Effector CD4-positive, alpha-beta T cell (primary cell): ENCODE data around the gene KRTAP26-1. TPM values are rescaled to one million over a fixed set of nuclear protein-coding genes. Genes with fewer than 3 reads are reported as not detected.

ENCODE experiments used
- DNase-seq: peaks from one replicate; pipeline ENCODE4 v3.0.0-alpha.2; 2020
- total RNA-seq: gene quantifications from one replicate; lab custom pipeline; 2026; lab: John Stamatoyannopoulos, UW

The KRTAP26-1 gene
- not detected for total RNA-seq

- no peak for DNase-seq
Observed at GRCh38 chr21:30320215-30320614, at the start of gene KRTAP26-1. TSS of gene KRTAP26-1 (minus strand) at chr21:30320315. CDS start at chr21:30320035, 280 bp downstream.

GRCh38 chr21:30355906-30356305 lies 35.8 kb upstream of the KRTAP26-1 start:
- no peak for DNase-seq

GRCh38 chr21:30354308-30355005 lies 34.3 kb upstream of the KRTAP26-1 start:
- no peak for DNase-seq

- DNase-seq, result no peak
Observed at GRCh38 chr21:30351534-30351933, 31.4 kb upstream of the KRTAP26-1 start.

GRCh38 chr21:30349572-30349971 lies 29.5 kb upstream of the KRTAP26-1 start:
- no peak for DNase-seq

GRCh38 chr21:30348506-30348905 lies 28.4 kb upstream of the KRTAP26-1 start, which contains the start of gene KRTAP23-1:
TSS of gene KRTAP23-1 (minus strand) at chr21:30348606. CDS start at chr21:30348606, 0 bp downstream.
- DNase-seq, result no peak

- DNase-seq, result no peak
Observed at GRCh38 chr21:30345014-30345413, 24.9 kb upstream of the KRTAP26-1 start.

- DNase-seq, result peak; percentile 4
Observed at GRCh38 chr21:30340714-30341573, 20.8 kb upstream of the KRTAP26-1 start.

- DNase-seq, result no peak
Observed at GRCh38 chr21:30338717-30339116, 18.6 kb upstream of the KRTAP26-1 start.

GRCh38 chr21:30337772-30338171 lies 17.7 kb upstream of the KRTAP26-1 start:
- no peak for DNase-seq

GRCh38 chr21:30337276-30337744 lies 17.2 kb upstream of the KRTAP26-1 start, which contains the start of gene KRTAP27-1:
TSS of gene KRTAP27-1 (minus strand) at chr21:30337694. CDS start at chr21:30337668, 26 bp downstream.
- no peak for DNase-seq

- DNase-seq, result no peak
Observed at GRCh38 chr21:30336596-30336995, 16.5 kb upstream of the KRTAP26-1 start.

- no peak for DNase-seq
Observed at GRCh38 chr21:30333736-30334135, 13.6 kb upstream of the KRTAP26-1 start.

- no peak for DNase-seq
Observed at GRCh38 chr21:30332681-30333080, 12.6 kb upstream of the KRTAP26-1 start.

GRCh38 chr21:30329203-30329875 lies 9.2 kb upstream of the KRTAP26-1 start:
- DNase-seq, result no peak

- no peak for DNase-seq
Observed at GRCh38 chr21:30326390-30326789, 6.3 kb upstream of the KRTAP26-1 start.

GRCh38 chr21:30315701-30316100 lies 4.4 kb downstream of the KRTAP26-1 start:
- DNase-seq, result no peak

- no peak for DNase-seq
Observed at GRCh38 chr21:30306884-30307283, 13.2 kb downstream of the KRTAP26-1 start.

- no peak for DNase-seq
Observed at GRCh38 chr21:30305136-30305535, 15.0 kb downstream of the KRTAP26-1 start.

- no peak for DNase-seq
Observed at GRCh38 chr21:30289215-30289614, 30.9 kb downstream of the KRTAP26-1 start, which contains the start of gene KRTAP25-1. TSS of gene KRTAP25-1 (minus strand) at chr21:30289514. CDS start at chr21:30289490, 24 bp downstream.

- DNase-seq, result no peak
Observed at GRCh38 chr21:30282850-30283249, 37.3 kb downstream of the KRTAP26-1 start, which contains the start of gene KRTAP24-1. TSS of gene KRTAP24-1 (minus strand) at chr21:30282950. CDS start at chr21:30282932, 18 bp downstream.

- DNase-seq, result no peak
Observed at GRCh38 chr21:30271611-30272010, 48.5 kb downstream of the KRTAP26-1 start.

- DNase-seq, result no peak
Observed at GRCh38 chr21:30271156-30271555, 49.0 kb downstream of the KRTAP26-1 start.
